OCI-LY1 (cell line): Measurements from ENCODE around the gene GPR171.
"Not testable (repeated sequence)": the region's sequence is repeated elsewhere in the genome, so short reads cannot be mapped to it uniquely, and the experiment has no call there.

ENCODE experiments used
- H2AFZ ChIP-seq: fragments of 200-600 bp; sonication (generic), shearing (Covaris generic); 2 replicates; pipeline ENCODE4 v1.6.0; 2014; ENCODE audit warnings: antibody characterized with exemption, mild to moderate bottlenecking, low read length
- H3F3A ChIP-seq: fragments of 200-600 bp; sonication (generic), shearing (Covaris generic); 2 replicates; pipeline ENCODE4 v1.6.0; 2014; ENCODE audit warnings: mild to moderate bottlenecking, antibody characterized with exemption, low read length, moderate library complexity; ENCODE audit not compliant: insufficient read depth
- H3K27ac ChIP-seq: fragments of 200-600 bp; sonication (generic); 2 replicates; pipeline ENCODE4 v1.5.1; 2014; ENCODE audit warnings: low read length, mixed run types, mild to moderate bottlenecking, low read depth; ENCODE audit not compliant: poor library complexity, severe bottlenecking
- H3K27me3 ChIP-seq: fragments of 200-600 bp; sonication (generic); 2 replicates; pipeline ENCODE4 v1.6.0; 2014; ENCODE audit warnings: antibody characterized with exemption, mild to moderate bottlenecking, low read length, moderate library complexity; ENCODE audit not compliant: insufficient read depth
- H3K36me3 ChIP-seq: fragments of 200-600 bp; sonication (generic); 2 replicates; pipeline ENCODE4 v1.6.1; 2014; ENCODE audit warnings: mild to moderate bottlenecking, antibody characterized with exemption, low read length, moderate library complexity, mixed read lengths; ENCODE audit not compliant: insufficient read depth
- H3K4me1 ChIP-seq: fragments of 200-600 bp; sonication (generic); 2 replicates; pipeline ENCODE4 v1.5.1; 2014; ENCODE audit warnings: mild to moderate bottlenecking, low read length, moderate library complexity; ENCODE audit not compliant: insufficient read depth, severe bottlenecking
- H3K4me2 ChIP-seq: fragments of 200-600 bp; sonication (generic), shearing (Covaris generic); 2 replicates; pipeline ENCODE4 v1.6.1; 2014; ENCODE audit warnings: low read length
- H3K4me3 ChIP-seq: fragments of 200-600 bp; sonication (generic); 2 replicates; pipeline ENCODE4 v1.5.1; 2014; ENCODE audit warnings: low read length, low read depth, mild to moderate bottlenecking, mixed read lengths; ENCODE audit not compliant: poor library complexity, severe bottlenecking
- H3K79me2 ChIP-seq: fragments of 200-600 bp; shearing (Covaris generic); 2 replicates; pipeline ENCODE4 v1.6.1; 2016; ENCODE audit warnings: mixed run types, low read length, mixed read lengths; ENCODE audit not compliant: insufficient read depth
- H3K9ac ChIP-seq: fragments of 200-600 bp; sonication (generic), shearing (Covaris generic); 2 replicates; pipeline ENCODE4 v1.6.1; 2014; ENCODE audit warnings: mild to moderate bottlenecking, low read length, mixed read lengths
- H3K9me2 ChIP-seq: fragments of 200-600 bp; sonication (generic), shearing (Covaris generic); 2 replicates; pipeline ENCODE4 v1.6.1; 2014; ENCODE audit warnings: low read depth, mild to moderate bottlenecking, low read length, mixed read lengths
- H3K9me3 ChIP-seq: fragments of 200-600 bp; shearing (Covaris generic); 2 replicates; pipeline ENCODE4 v1.6.1; 2014; ENCODE audit warnings: low read length, mixed read lengths
- H4K20me1 ChIP-seq: fragments of 200-600 bp; sonication (generic), shearing (Covaris generic); 2 replicates; pipeline ENCODE4 v1.6.0; 2016; ENCODE audit warnings: mild to moderate bottlenecking, low read length; ENCODE audit not compliant: insufficient read depth
- EZH2 ChIP-seq: fragments of 200-600 bp; sonication (generic), shearing (Covaris generic); IDR thresholded peaks from 2 replicates; pipeline ENCODE4 v1.8.0; 2017; ENCODE audit warnings: borderline replicate concordance, mixed run types, mild to moderate bottlenecking, antibody characterized with exemption, low read length, moderate library complexity, mixed read lengths
- TF ChIP-seq, protein P1 (sequence below): fragments of 200-600 bp; sonication (generic), shearing (Covaris generic); IDR thresholded peaks from 2 replicates; pipeline ENCODE4 v1.5.1; 2017; ENCODE audit warnings: mild to moderate bottlenecking, antibody characterized with exemption, low read length, moderate library complexity, mixed read lengths

Gene GPR171

DNA sequence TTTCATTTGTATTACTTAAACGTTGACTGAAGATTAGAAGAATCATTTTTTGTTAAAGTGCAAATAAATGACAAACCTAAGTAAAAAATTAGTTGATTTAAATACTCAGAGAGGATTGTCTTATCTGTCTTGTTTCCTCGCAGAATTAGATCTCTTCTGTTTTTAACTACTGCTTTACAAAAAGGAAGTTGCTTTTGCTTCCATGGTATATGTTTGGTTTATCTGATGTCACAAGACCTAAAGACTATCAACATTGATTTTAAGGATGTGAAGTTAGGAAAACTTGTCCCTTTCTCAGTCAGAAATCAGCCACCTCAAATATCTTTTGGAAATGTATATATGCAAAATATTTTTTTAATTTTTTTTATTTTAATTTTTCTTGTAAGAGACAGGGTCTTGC lies 28.7 kb downstream of the GPR171 start:
- Histone ChIP-seq H3K4me1 (peaks cover 16% of the 10 kb centered on the region), H3K4me3 (no peak overlapping the region), H3K9me2 (no peaks in the 10 kb centered on the region), H2AFZ (no peak overlapping the region), H3K27me3 (no peaks in the 10 kb centered on the region), H3K27ac (no peak overlapping the region), H3K9me3 (no peaks in the 10 kb centered on the region), H4K20me1 (no peaks in the 10 kb centered on the region), H3K4me2 (no peak overlapping the region), H3K36me3 (no peaks in the 10 kb centered on the region), H3K9ac (no peak overlapping the region), H3K79me2 (no peaks in the 10 kb centered on the region), H3F3A (no peaks in the 10 kb centered on the region)
- TF ChIP-seq EZH2, result no peak
- TF ChIP-seq, protein P1, sequence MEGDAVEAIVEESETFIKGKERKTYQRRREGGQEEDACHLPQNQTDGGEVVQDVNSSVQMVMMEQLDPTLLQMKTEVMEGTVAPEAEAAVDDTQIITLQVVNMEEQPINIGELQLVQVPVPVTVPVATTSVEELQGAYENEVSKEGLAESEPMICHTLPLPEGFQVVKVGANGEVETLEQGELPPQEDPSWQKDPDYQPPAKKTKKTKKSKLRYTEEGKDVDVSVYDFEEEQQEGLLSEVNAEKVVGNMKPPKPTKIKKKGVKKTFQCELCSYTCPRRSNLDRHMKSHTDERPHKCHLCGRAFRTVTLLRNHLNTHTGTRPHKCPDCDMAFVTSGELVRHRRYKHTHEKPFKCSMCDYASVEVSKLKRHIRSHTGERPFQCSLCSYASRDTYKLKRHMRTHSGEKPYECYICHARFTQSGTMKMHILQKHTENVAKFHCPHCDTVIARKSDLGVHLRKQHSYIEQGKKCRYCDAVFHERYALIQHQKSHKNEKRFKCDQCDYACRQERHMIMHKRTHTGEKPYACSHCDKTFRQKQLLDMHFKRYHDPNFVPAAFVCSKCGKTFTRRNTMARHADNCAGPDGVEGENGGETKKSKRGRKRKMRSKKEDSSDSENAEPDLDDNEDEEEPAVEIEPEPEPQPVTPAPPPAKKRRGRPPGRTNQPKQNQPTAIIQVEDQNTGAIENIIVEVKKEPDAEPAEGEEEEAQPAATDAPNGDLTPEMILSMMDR, result no peak

DNA sequence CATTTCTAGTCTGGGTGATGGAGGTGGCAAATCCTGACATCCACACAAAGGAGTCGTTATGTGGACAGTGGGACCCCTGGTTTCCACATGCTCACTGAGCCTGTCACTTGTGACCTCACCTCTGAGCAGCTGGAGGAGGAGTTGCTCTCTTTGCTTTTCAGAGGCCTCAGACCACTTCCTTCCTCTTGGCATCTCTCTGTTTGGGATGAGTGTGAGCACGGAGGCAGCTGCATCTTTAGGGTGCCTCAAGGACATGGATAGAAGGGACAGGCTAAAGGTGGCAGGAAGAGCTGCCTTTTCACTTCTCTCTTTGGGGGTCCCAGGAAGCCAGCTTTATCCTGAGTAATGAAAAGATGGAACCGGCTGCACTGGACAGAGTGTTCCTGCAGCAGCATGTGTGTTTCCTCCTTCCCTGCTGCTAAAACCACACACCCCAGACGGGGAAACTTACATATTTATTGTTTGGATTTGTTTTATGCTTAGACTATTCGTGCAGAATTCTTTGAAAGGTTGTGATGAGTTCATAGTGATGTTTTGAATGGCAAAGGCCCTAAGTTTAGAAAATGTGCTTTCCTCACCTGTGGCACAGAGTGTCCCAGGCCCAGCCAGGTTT lies 31.8 kb downstream of the GPR171 start:
- no peak overlapping the region for H2AFZ ChIP-seq

DNA sequence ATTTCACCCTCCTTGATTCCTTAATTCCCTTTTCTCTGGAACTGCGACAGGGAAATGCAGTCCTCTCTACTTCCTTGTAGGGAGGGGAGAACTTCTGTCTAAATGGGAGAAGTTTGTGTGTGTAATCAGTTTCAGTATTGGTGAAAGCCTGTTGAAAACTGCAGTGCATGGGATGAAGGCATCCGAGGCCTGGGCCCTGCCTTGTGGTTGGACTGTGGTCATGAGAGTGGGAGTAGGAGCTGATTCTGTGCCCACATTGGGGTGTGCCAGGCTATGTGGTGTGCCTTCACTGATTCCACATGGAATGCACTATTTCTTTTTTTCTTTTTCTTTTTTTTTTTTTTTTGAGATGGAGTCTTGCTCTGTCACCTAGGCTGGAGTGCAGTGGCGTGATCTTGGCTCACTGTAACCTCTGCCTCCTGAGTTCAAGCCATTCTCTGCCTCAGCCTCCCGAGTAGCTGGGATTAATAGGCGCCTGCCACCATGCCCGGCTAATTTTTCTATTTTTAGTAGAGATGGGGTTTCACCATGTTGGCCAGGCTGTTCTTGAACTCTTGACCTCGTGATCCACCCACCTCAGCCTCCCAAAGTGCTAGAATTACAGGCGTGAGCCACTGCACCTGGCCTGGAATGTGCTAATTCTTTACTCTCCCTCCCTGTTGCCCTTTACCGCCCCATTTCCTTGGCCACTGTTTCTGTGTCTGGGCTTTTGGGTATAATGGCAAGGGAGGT lies 32.9 kb downstream of the GPR171 start:
- H3F3A ChIP-seq, H2AFZ ChIP-seq, H3K4me3 ChIP-seq, H3K27ac ChIP-seq, H3K36me3 ChIP-seq, H3K79me2 ChIP-seq, H4K20me1 ChIP-seq, H3K27me3 ChIP-seq, H3K9me3 ChIP-seq, H3K4me2 ChIP-seq, H3K9me2 ChIP-seq, H3K9ac ChIP-seq: not testable (repeated sequence)
- peaks cover 18% of the 10 kb centered on the region for H3K4me1 ChIP-seq

More for the DNA sequence above, 31.8 kb downstream of the GPR171 start:
- Histone ChIP-seq H3K9me3 (no peaks in the 10 kb centered on the region), H3K36me3 (no peaks in the 10 kb centered on the region), H3K9me2 (no peaks in the 10 kb centered on the region), H4K20me1 (no peaks in the 10 kb centered on the region), H3K27ac (peak overlapping the region; percentile 2), H3K9ac (no peak overlapping the region), H3F3A (no peaks in the 10 kb centered on the region), H3K79me2 (no peaks in the 10 kb centered on the region), H3K4me1 (peaks cover 18% of the 10 kb centered on the region), H3K27me3 (no peaks in the 10 kb centered on the region), H3K4me3 (no peak overlapping the region), H3K4me2 (no peak overlapping the region)
- no peak for TF ChIP-seq EZH2
- TF ChIP-seq, protein P1, result no peak
